OCI-LY7 (cell line): ENCODE results near the gene AGAP2.

ENCODE experiments used
- EZH2phosphoT487 ChIP-seq: fragments of 200-600 bp; sonication (generic); IDR thresholded peaks from 2 replicates; pipeline ENCODE4 v1.6.1; 2018; ENCODE audit warnings: low read depth, borderline replicate concordance, mild to moderate bottlenecking, mixed run types, antibody characterized with exemption, low read length, moderate library complexity, mixed read lengths
- TF ChIP-seq, protein P1 (sequence below): fragments of 200-600 bp; sonication (generic); conservative IDR thresholded peaks from 2 replicates; pipeline ENCODE4 v1.5.1; 2014; ENCODE audit warnings: mild to moderate bottlenecking, antibody characterized with exemption, low read length, moderate library complexity, mixed read lengths

DNA sequence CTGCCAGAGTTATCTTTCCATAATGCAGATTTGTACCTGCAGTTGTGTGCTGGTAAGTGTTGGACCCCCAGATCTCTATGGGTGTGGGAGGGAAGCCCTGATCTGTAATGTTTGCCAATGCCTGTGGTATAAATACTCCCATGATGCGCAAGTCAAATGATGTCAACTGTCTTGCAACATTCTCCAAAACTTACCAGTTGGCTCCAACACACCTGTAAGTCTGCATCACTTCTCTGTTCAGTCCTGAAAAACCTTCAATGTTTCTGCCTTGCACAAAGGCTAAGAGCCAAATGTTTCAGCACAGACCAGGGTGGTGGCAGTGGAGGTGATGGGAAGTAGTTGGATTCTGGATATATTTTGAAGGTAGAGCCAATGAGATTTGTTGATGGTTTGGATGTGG, 41.5 kb downstream of the AGAP2 start:
- no peak for TF ChIP-seq EZH2phosphoT487
- TF ChIP-seq, protein P1, sequence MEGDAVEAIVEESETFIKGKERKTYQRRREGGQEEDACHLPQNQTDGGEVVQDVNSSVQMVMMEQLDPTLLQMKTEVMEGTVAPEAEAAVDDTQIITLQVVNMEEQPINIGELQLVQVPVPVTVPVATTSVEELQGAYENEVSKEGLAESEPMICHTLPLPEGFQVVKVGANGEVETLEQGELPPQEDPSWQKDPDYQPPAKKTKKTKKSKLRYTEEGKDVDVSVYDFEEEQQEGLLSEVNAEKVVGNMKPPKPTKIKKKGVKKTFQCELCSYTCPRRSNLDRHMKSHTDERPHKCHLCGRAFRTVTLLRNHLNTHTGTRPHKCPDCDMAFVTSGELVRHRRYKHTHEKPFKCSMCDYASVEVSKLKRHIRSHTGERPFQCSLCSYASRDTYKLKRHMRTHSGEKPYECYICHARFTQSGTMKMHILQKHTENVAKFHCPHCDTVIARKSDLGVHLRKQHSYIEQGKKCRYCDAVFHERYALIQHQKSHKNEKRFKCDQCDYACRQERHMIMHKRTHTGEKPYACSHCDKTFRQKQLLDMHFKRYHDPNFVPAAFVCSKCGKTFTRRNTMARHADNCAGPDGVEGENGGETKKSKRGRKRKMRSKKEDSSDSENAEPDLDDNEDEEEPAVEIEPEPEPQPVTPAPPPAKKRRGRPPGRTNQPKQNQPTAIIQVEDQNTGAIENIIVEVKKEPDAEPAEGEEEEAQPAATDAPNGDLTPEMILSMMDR: no peak
